Testis (tissue), 2 donors: ENCODE results near the gene RNF32.

Experiments
- POLR2A ChIP-seq: fragments of 450-650 bp; IDR thresholded peaks from one replicate; pipeline ENCODE4 v1.6.1; 2017; ENCODE audit warnings: antibody characterized with exemption, mild to moderate bottlenecking, moderate library complexity
- TF ChIP-seq, protein P1 (sequence below), 3 experiments: fragments of 450-650 bp in 2 of 3; fragments of 200-600 bp in 1 of 3; sonication (generic) in 1 of 3; IDR thresholded peaks; one replicate each; pipeline ENCODE4 v1.5.1; 2016 to 2019; ENCODE audit warnings: antibody characterized with exemption in 3 of 3, mild to moderate bottlenecking in 2 of 3, moderate library complexity in 1 of 3

DNA sequence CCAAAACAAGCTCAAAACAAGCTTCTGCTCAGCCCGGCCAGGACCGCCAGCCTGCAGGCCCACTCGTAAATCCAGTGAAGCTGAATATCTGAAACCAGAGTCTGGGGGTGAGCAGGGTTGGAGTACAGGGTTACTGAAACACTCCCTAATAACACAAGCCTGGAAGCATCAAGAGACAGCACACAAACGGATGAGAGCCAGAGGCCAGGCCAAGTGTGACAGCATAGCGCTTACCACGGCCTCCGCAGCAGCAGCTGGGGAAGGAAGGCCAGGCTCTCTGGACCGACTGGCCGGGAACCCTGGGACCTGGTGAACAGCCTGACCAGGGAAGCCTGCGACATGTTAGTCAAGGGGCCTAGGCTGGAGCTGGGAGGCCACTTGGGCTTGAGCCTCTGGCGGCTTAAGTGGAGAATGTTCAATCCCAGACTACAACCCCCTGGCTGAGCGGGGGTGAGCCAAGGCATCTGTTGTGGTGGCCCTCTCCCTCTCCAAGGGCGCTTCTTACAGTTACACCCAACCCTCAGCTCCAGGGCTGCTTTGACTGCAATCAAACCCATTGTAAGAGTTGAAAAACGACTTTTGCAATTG lies 21.7 kb upstream of the RNF32 start:
- TF ChIP-seq, protein P1, sequence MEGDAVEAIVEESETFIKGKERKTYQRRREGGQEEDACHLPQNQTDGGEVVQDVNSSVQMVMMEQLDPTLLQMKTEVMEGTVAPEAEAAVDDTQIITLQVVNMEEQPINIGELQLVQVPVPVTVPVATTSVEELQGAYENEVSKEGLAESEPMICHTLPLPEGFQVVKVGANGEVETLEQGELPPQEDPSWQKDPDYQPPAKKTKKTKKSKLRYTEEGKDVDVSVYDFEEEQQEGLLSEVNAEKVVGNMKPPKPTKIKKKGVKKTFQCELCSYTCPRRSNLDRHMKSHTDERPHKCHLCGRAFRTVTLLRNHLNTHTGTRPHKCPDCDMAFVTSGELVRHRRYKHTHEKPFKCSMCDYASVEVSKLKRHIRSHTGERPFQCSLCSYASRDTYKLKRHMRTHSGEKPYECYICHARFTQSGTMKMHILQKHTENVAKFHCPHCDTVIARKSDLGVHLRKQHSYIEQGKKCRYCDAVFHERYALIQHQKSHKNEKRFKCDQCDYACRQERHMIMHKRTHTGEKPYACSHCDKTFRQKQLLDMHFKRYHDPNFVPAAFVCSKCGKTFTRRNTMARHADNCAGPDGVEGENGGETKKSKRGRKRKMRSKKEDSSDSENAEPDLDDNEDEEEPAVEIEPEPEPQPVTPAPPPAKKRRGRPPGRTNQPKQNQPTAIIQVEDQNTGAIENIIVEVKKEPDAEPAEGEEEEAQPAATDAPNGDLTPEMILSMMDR (IDR thresholded peaks at IDR 0.05) = no peak
- TF ChIP-seq POLR2A = no peak
